ENCODE measurements around the gene CEP170B. TPM values are rescaled to one million over a fixed set of nuclear protein-coding genes. Genes with fewer than 3 reads are reported as not detected.

Gene CEP170B
- total and polyA plus RNA-seq, 2 donors (not counting 1 experiment from before 2014, with no cell fraction given): 0.16 to 0.59 TPM

DNA sequence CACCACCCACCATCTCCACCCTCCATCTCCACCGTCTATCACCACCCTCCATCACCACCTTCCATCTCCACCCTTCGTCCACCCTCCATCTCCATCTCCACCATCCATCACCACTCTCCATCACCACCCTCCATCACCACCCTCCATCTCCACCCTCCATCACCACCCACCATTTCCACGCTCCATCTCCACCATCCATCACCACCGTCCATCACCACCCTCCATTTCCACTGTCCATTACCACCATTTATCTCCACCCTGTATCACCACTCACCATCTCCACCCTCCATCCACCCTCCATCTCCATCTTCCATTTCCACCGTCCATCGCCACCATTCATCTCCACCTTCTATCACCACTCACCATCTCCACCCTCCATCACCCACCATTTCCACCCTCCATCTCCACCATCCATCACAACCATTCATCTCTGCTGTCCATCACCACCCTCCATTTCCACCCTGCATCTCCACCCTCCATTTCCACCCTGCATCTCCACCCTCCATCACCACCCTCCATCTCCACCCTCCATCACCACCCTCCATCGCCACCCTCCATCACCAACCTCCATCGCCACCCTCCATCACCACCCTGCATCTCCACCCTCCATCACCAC lies 6.1 kb upstream of the CEP170B start:
- Histone ChIP-seq H3K27ac (ENCODE audit: low read length in 2 of 2) (no peak overlapping the region), H3K36me3 (replicated peaks in 1 of 2; ENCODE audit: control extremely low read depth in 1 of 2, control insufficient read depth in 1 of 2, extremely low read depth in 1 of 2, insufficient read depth in 2 of 2, low read length in 1 of 2) (no peaks in the 10 kb centered on the region), H4K20me1 (ENCODE audit: control insufficient read depth, insufficient read depth, low read length, poor library complexity, severe bottlenecking) (no peaks in the 10 kb centered on the region), H3K9me3 (ENCODE audit: control extremely low read depth in 1 of 3, control insufficient read depth in 2 of 3, insufficient read depth in 1 of 3, low read length in 2 of 3) (peaks cover 0 to 7% (median 0%) of the 10 kb centered on the region in 3 donors), H3K4me2 (replicated peaks; ENCODE audit: low read depth, low read length, poor library complexity, severe bottlenecking) (no peak overlapping the region), H2AFZ (ENCODE audit: insufficient read depth, low read depth, low read length, poor library complexity, severe bottlenecking) (no peak overlapping the region), H3K9ac (ENCODE audit: low read length) (no peak overlapping the region), H3K4me1 (ENCODE audit: control insufficient read depth in 2 of 2, insufficient read depth in 2 of 2, low read length in 2 of 2) (peaks cover under 1 to 1% of the 10 kb centered on the region in 2 donors), H3K4me3 (ENCODE audit: control extremely low read depth in 1 of 5, extremely low read depth in 1 of 5, insufficient read depth in 1 of 5, low read depth in 2 of 5, low read length in 4 of 5) (no peak overlapping the region), H3K27me3 (replicated peaks in 1 of 4; ENCODE audit: control extremely low read depth in 1 of 4, control insufficient read depth in 3 of 4, insufficient read depth in 4 of 4, low read length in 3 of 4) (peaks cover 0 to 9% (median 3%) of the 10 kb centered on the region in 4 experiments), H3K79me2 (ENCODE audit: control insufficient read depth, insufficient read depth, low read length) (no peaks in the 10 kb centered on the region)
- intact Hi-C loops (cut with micrococcal nuclease): no loop called here
- Mint-ChIP-seq H3K9me3 (ENCODE audit: insufficient read depth) (no peaks in the 10 kb centered on the region), H3K4me1 (peaks cover 2% of the 10 kb centered on the region), H3K4me3 (no peak overlapping the region), H3K27ac (no peak overlapping the region), H3K27me3 (peaks cover 2% of the 10 kb centered on the region)
- no peak for ATAC-seq (ENCODE audit: low read depth)
- 77% methylated on average over 8 of the region's 8 CpGs for WGBS (ENCODE audit: insufficient coverage)
- ChIA-PET CTCF (no interaction called here), POLR2A (no interaction called here)
- DNase-seq: no peak
- no peak for TF ChIP-seq CTCF (IDR thresholded peaks at IDR 0.05)
- no peak for TF ChIP-seq EZH2 (IDR thresholded peaks at IDR 0.05; ENCODE audit: borderline replicate concordance, insufficient read depth, low read depth, low read length, poor library complexity, severe bottlenecking)

GRCh38 chr14:104859900-104860299 lies 5.2 kb upstream of the CEP170B start:
- no peak for TF ChIP-seq CTCF (IDR thresholded peaks at IDR 0.05)
- TF ChIP-seq EZH2 (IDR thresholded peaks at IDR 0.05; ENCODE audit: borderline replicate concordance, insufficient read depth, low read depth, low read length, poor library complexity, severe bottlenecking): no peak
- Histone ChIP-seq H3K9me3 (ENCODE audit: control extremely low read depth in 1 of 3, control insufficient read depth in 2 of 3, insufficient read depth in 1 of 3, low read length in 2 of 3) (peaks cover 0 to 14% (median 0%) of the 10 kb centered on the region in 3 donors), H3K4me2 (replicated peaks; ENCODE audit: low read depth, low read length, poor library complexity, severe bottlenecking) (no peak overlapping the region), H3K9ac (ENCODE audit: low read length) (no peak overlapping the region), H3K4me1 (ENCODE audit: control insufficient read depth in 2 of 2, insufficient read depth in 2 of 2, low read length in 2 of 2) (peaks cover 9 to 10% of the 10 kb centered on the region in 2 donors), H3K36me3 (replicated peaks in 1 of 2; ENCODE audit: control extremely low read depth in 1 of 2, control insufficient read depth in 1 of 2, extremely low read depth in 1 of 2, insufficient read depth in 2 of 2, low read length in 1 of 2) (no peaks in the 10 kb centered on the region), H4K20me1 (ENCODE audit: control insufficient read depth, insufficient read depth, low read length, poor library complexity, severe bottlenecking) (no peaks in the 10 kb centered on the region), H3K79me2 (ENCODE audit: control insufficient read depth, insufficient read depth, low read length) (no peaks in the 10 kb centered on the region), H3K27me3 (replicated peaks in 1 of 4; ENCODE audit: control extremely low read depth in 1 of 4, control insufficient read depth in 3 of 4, insufficient read depth in 4 of 4, low read length in 3 of 4) (peaks cover 0 to 18% (median 7%) of the 10 kb centered on the region in 4 experiments), H3K27ac (ENCODE audit: low read length in 2 of 2) (no peak overlapping the region), H3K4me3 (ENCODE audit: control extremely low read depth in 1 of 5, extremely low read depth in 1 of 5, insufficient read depth in 1 of 5, low read depth in 2 of 5, low read length in 4 of 5) (no peak overlapping the region), H2AFZ (ENCODE audit: insufficient read depth, low read depth, low read length, poor library complexity, severe bottlenecking) (no peak overlapping the region)
- Mint-ChIP-seq H3K4me1 (peaks cover 2% of the 10 kb centered on the region), H3K27me3 (peaks cover 3% of the 10 kb centered on the region), H3K4me3 (no peak overlapping the region), H3K9me3 (ENCODE audit: insufficient read depth) (no peaks in the 10 kb centered on the region), H3K27ac (no peak overlapping the region)
- ChIA-PET POLR2A (no interaction called here), CTCF (no interaction called here)
- no peak for ATAC-seq (ENCODE audit: low read depth)
- 98% methylated on average over 4 of the region's 4 CpGs for WGBS (ENCODE audit: insufficient coverage)
- DNase-seq: no peak
- intact Hi-C loops (cut with micrococcal nuclease): no loop called here
